ENCODE data around the gene ARSA.
"Not testable (repeated sequence)": the region's sequence is repeated elsewhere in the genome, so short reads cannot be mapped to it uniquely, and the experiment has no call there.

ARSA gene

DNA sequence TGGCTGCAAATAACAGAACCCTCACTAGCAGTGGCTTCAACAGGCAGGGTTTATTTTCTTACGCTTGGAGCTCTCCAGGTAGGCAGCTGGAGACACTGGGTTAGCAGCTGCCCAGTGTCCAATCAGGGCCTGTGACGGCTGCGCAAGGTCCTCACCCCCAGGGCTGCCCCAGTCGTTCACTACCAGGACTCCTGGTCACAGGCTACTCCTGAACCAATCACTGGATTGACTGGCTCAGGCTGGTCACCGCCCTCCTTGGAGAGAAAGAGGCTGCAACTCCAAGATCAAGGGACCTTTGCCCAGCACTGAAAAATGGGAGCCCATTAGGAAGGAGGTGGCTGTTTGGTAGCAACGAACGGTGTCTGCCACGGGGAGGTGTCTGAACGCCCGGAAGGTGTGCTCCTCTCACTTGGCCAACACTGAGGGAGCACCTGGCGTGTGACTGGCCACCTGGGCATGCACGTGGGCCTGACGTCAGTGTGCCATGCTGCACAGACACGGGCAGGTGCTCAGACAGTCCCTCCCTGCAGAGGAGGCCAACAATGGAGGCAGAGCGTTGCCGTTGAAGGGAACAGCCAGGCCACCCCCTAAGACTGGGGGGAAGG is 5.1 kb downstream of the ARSA start:
- TF ChIP-seq, protein P1, sequence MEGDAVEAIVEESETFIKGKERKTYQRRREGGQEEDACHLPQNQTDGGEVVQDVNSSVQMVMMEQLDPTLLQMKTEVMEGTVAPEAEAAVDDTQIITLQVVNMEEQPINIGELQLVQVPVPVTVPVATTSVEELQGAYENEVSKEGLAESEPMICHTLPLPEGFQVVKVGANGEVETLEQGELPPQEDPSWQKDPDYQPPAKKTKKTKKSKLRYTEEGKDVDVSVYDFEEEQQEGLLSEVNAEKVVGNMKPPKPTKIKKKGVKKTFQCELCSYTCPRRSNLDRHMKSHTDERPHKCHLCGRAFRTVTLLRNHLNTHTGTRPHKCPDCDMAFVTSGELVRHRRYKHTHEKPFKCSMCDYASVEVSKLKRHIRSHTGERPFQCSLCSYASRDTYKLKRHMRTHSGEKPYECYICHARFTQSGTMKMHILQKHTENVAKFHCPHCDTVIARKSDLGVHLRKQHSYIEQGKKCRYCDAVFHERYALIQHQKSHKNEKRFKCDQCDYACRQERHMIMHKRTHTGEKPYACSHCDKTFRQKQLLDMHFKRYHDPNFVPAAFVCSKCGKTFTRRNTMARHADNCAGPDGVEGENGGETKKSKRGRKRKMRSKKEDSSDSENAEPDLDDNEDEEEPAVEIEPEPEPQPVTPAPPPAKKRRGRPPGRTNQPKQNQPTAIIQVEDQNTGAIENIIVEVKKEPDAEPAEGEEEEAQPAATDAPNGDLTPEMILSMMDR (IDR thresholded peaks at IDR 0.05; ENCODE audit: insufficient read depth, low read depth, low read length, missing control alignments) = peak; percentile 19
- no peak overlapping the region for H3K4me3 ChIP-seq (ENCODE audit: low read length)
- peak; percentile 70 for DNase-seq (ENCODE audit: low read depth)

DNA sequence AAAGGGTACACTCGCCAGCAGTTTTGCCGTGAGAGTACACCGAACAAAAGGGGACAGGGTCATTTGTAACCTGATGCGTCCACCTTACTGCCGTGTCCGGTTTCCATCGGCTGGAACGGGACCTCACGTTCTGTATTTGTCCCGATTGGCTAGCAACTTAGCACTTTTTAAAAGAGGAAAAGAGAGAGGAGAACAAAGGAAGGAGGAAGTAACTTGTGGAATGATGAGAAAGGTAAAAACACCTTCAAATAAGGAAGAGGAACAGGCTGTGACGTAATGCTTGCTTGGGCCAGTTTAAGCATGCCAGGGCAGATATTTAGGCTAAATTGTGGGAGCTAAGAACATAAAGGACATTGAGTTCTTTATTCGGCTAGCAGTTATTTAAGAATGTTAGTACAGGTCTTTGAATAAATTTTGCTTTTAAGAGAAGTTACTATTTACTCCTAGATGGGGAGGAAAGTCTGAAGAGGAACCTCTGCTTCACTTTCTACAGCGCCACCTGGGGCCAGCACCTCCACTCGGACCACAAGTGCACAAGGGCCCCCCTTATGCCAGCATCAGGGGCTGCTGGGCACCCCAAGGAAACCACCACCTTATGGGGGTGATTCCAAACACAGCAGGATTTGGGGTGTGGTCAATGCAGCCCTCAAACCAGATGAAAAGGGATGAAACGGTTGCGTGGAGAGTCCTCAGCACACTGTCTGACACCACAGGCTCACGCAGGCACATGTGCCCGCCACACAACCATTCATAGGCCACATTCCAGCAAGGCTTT is 5.8 kb downstream of the ARSA start:
- peak overlapping the region; percentile 39 for H3K4me3 ChIP-seq (ENCODE audit: low read length)
- peak; percentile 58 for DNase-seq (ENCODE audit: low read depth)
- TF ChIP-seq, protein P1 (IDR thresholded peaks at IDR 0.05; ENCODE audit: insufficient read depth, low read depth, low read length, missing control alignments) = peak; percentile 36

DNA sequence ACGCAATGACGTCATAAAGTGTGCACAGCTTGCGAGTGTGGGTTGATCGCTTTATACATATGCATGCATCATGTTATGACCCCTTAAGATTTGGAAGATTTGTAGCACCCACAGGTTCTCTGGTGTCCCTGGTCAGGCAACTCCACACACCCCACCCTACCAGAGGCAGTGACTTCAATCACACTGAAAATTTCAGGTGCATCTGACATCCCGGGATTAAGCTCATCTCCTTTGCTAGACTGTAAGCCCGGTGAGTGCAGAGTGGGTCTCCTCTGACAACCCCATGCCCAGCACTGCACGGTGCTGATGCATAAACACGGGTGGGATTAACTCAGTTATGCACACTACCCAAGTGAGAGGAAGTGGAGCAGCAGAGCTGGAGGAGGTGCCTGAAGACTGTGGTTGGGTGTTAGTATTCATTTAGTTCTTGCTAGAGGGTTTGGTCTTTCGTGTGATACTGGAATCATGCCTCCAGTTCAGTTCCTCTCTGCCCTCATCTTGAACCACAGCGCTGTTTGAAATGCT is 6.5 kb downstream of the ARSA start:
- H3K4me3 ChIP-seq (ENCODE audit: low read length) = peak overlapping the region; percentile 39
- no peak for DNase-seq (ENCODE audit: low read depth)
- TF ChIP-seq, protein P1 (IDR thresholded peaks at IDR 0.05; ENCODE audit: insufficient read depth, low read depth, low read length, missing control alignments) = no peak

DNA sequence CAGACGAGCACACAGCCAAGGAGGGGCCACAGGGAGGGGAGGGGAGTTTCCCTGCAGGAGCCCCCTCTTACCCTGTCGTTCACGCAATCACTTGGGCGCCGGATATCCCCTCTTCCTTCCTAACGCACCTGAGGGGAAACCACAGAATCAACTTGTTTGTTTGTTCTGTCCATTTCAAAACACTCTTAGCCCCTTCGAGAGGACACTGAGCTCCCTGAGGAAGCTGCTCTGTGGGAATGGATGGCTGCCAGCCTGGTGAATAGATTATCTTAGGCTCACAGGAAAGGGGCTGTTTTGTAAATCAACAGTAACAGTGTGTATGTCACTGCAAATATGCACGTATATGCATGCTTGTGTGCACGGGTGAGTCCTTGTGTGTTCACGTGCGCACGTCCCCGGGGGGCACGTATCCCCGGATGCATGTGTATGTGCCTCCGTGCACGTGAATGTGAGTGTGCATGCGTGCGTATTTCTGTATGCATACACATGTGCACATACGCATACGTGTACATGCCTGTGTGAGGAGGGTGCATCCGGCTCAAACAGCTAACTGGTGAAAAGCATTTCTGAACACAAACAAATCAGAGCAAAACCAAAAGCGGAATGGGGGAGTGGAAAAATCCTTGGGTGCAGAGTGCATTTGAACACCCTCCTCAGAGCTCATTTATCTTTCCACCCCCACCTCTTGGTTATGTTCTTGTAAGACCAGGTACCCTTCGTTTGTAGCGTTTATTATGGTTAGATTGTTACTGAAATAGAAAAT is 7.2 kb downstream of the ARSA start:
- no peak for DNase-seq (ENCODE audit: low read depth)
- TF ChIP-seq, protein P1 (IDR thresholded peaks at IDR 0.05; ENCODE audit: insufficient read depth, low read depth, low read length, missing control alignments) = no peak
- peak overlapping the region; percentile 20 for H3K4me3 ChIP-seq (ENCODE audit: low read length)

DNA sequence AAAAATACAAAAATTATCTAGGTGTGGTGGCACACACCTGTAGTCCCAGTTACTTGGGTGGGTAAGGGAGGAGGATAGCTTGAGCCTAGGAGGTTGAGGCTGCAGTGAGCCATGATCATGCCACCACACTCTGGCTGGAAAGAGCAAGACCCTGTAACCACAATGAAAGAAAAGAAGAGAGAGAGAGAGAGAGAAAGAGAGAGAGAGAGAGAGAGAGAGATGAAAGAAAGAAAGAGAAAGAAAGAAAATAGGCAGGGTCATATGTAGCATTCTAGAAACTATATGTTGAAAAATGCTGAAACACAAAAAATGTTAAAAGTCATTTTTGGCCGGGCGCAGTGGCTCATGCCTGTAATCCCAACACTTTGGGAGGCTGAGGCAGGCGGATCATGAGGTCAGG is 13.7 kb downstream of the ARSA start:
- not testable (repeated sequence) for DNase-seq (ENCODE audit: low read depth); H3K4me3 ChIP-seq (ENCODE audit: low read length)

DNA sequence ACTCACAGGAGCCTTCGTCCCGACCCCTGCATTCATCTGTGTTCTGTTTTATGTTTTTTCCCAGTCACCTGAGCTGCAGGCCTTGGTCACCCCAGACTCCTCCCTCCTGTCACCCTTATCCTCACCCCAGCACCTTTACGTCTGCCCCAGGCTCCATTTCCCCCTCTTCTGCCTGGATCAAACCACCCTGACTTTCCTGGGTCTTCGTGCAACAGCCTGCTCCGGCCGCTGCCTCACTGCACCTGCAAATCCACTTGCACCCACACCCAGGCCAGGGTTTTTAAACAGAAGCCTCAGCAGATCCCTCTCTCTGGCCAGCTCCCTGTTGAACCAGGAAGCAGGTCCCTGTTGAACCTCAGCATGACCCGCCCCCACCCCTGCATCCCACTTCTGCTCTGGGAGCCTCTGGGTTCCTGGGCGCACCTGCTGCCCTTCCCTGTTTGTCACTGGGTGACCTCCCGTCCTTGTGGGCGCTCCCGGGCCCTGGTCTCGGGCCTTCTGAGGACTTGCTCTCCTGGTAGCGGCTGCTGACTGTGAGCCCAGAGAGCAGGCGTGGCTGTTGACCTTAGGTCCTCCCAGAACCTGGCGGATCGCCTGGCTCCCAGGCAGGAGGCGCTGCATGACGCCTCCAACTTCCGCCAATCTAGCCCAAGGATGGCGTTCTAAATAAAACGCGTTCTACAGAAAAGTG is 14.5 kb downstream of the ARSA start:
- TF ChIP-seq, protein P1 (IDR thresholded peaks at IDR 0.05; ENCODE audit: insufficient read depth, low read depth, low read length, missing control alignments) = no peak
- peak; percentile 35 for DNase-seq (ENCODE audit: low read depth)
- no peak overlapping the region for H3K4me3 ChIP-seq (ENCODE audit: low read length)
